Stimulated activated CD8-positive, alpha-beta memory T cell treated with anti-CD3 and anti-CD28 coated beads, Interleukin-4, amount 100 ng/mL, for 4 hours (primary cell): Measurements from ENCODE around the gene MICAL2.

ENCODE experiments used
- DNase-seq, 2 donors: peaks; one replicate each; pipeline ENCODE4 v3.0.0-alpha.2; 2020; ENCODE audit warnings: low read depth in 2 of 2, low spot score in 1 of 2

The MICAL2 gene

GRCh38 chr11:12284316-12285050 is 174.1 kb downstream of the MICAL2 start:
- no peak for DNase-seq

GRCh38 chr11:12285106-12285505 is 174.7 kb downstream of the MICAL2 start:
- no peak for DNase-seq

GRCh38 chr11:12285811-12286222 is 175.4 kb downstream of the MICAL2 start:
- no peak for DNase-seq

GRCh38 chr11:12286606-12287005 is 176.2 kb downstream of the MICAL2 start:
- no peak for DNase-seq

- no peak for DNase-seq
Measured at GRCh38 chr11:12287009-12287373, 176.6 kb downstream of the MICAL2 start.

GRCh38 chr11:12287374-12288211 is 177.2 kb downstream of the MICAL2 start:
- DNase-seq: no peak

- DNase-seq: no peak
Measured at GRCh38 chr11:12288212-12288930, 178.0 kb downstream of the MICAL2 start.

- DNase-seq: no peak
Measured at GRCh38 chr11:12288931-12289666, 178.7 kb downstream of the MICAL2 start.

- DNase-seq: no peak
Measured at GRCh38 chr11:12289667-12290476, 179.5 kb downstream of the MICAL2 start.

- no peak for DNase-seq
Measured at GRCh38 chr11:12290477-12290922, 180.1 kb downstream of the MICAL2 start.

- no peak for DNase-seq
Measured at GRCh38 chr11:12291313-12291712, 180.9 kb downstream of the MICAL2 start.

GRCh38 chr11:12291766-12292165 is 181.4 kb downstream of the MICAL2 start:
- DNase-seq: no peak

- DNase-seq: no peak
Measured at GRCh38 chr11:12292766-12293165, 182.4 kb downstream of the MICAL2 start.

GRCh38 chr11:12293486-12293885 is 183.1 kb downstream of the MICAL2 start:
- DNase-seq: no peak

- no peak for DNase-seq
Measured at GRCh38 chr11:12294613-12295012, 184.2 kb downstream of the MICAL2 start.

GRCh38 chr11:12295943-12296342 is 185.6 kb downstream of the MICAL2 start:
- no peak for DNase-seq

GRCh38 chr11:12298610-12299009 is 188.2 kb downstream of the MICAL2 start:
- no peak for DNase-seq

GRCh38 chr11:12301379-12301778 is 191.0 kb downstream of the MICAL2 start:
- no peak for DNase-seq

- DNase-seq: no peak
Measured at GRCh38 chr11:12303421-12304149, 193.2 kb downstream of the MICAL2 start.

GRCh38 chr11:12306830-12307229 is 196.4 kb downstream of the MICAL2 start:
- DNase-seq: no peak
